GM23338 (cell line): ENCODE data around the gene ABCB11. TPM values are rescaled to one million over a fixed set of nuclear protein-coding genes. Genes with fewer than 3 reads are reported as not detected.

Experiments
- ATAC-seq: fragments of 200-7000 bp; cut with Tn5 transposase; 3 replicates; pipeline ENCODE4 v1.9.1; 2020
- DNase-seq: peaks from one replicate; pipeline ENCODE4 v3.0.0-alpha.2; 2015; ENCODE audit warnings: low spot score
- H2AFZ ChIP-seq: fragments of 200-600 bp; sonication (generic); 2 replicates; pipeline ENCODE4 v1.8.0; 2016; ENCODE audit warnings: antibody characterized with exemption, mild to moderate bottlenecking, moderate library complexity
- H3F3A ChIP-seq: fragments of 200-600 bp; sonication (generic); replicated peaks from 2 replicates; pipeline ENCODE4 v1.8.0; 2017; ENCODE audit warnings: antibody characterized with exemption, mixed run types, low read depth
- H3K27ac ChIP-seq: fragments of 200-600 bp; sonication (generic); 2 replicates; pipeline ENCODE4 v1.6.1; 2016; ENCODE audit warnings: low read depth
- H3K27me3 ChIP-seq: fragments of 200-600 bp; sonication (generic); 2 replicates; pipeline ENCODE4 v1.8.0; 2016; ENCODE audit warnings: mild to moderate bottlenecking, mixed run types, moderate library complexity; ENCODE audit not compliant: insufficient read depth
- H3K36me3 ChIP-seq: fragments of 200-600 bp; sonication (generic); 2 replicates; pipeline ENCODE4 v1.8.0; 2016; ENCODE audit warnings: mild to moderate bottlenecking; ENCODE audit not compliant: insufficient read depth
- H3K4me1 ChIP-seq: fragments of 200-600 bp; sonication (generic); 2 replicates; pipeline ENCODE4 v1.8.0; 2016; ENCODE audit warnings: mild to moderate bottlenecking, moderate library complexity; ENCODE audit not compliant: insufficient read depth
- H3K4me2 ChIP-seq: fragments of 200-600 bp; sonication (generic); 2 replicates; pipeline ENCODE4 v1.7.1; 2017; ENCODE audit warnings: mixed run types
- H3K4me3 ChIP-seq: fragments of 200-600 bp; sonication (generic); 2 replicates; pipeline ENCODE4 v1.6.1; 2016; ENCODE audit warnings: mixed run types
- H3K79me2 ChIP-seq: fragments of 200-600 bp; sonication (generic); replicated peaks from 2 replicates; pipeline ENCODE4 v1.8.0; 2017; ENCODE audit warnings: mild to moderate bottlenecking; ENCODE audit not compliant: insufficient read depth
- H3K9me2 ChIP-seq: fragments of 200-600 bp; sonication (generic); 2 replicates; pipeline ENCODE4 v1.8.0; 2017; ENCODE audit not compliant: insufficient read depth
- H4K20me1 ChIP-seq: fragments of 200-600 bp; sonication (generic); replicated peaks from 2 replicates; pipeline ENCODE4 v1.8.0; 2017; ENCODE audit warnings: mild to moderate bottlenecking; ENCODE audit not compliant: insufficient read depth
- H3K27ac Mint-ChIP-seq: 2 replicates; pipeline ENCODE4 v1.8.0; 2020; ENCODE audit warnings: inconsistent platforms, mild to moderate bottlenecking, moderate library complexity, mixed read lengths
- H3K27me3 Mint-ChIP-seq: 3 replicates; pipeline ENCODE4 v1.8.0; 2022; ENCODE audit warnings: low read depth, mild to moderate bottlenecking, moderate library complexity, mixed read lengths, inconsistent platforms; ENCODE audit not compliant: insufficient read depth, poor library complexity
- H3K36me3 Mint-ChIP-seq: 3 replicates; pipeline ENCODE4 v1.8.0; 2021; ENCODE audit warnings: low read depth, mild to moderate bottlenecking, inconsistent platforms, moderate library complexity, mixed read lengths
- H3K4me1 Mint-ChIP-seq: 3 replicates; pipeline ENCODE4 v1.8.0; 2020; ENCODE audit warnings: mild to moderate bottlenecking, inconsistent platforms, mixed read lengths
- H3K4me3 Mint-ChIP-seq: 3 replicates; pipeline ENCODE4 v1.8.0; 2021; ENCODE audit warnings: moderate library complexity, mild to moderate bottlenecking, inconsistent platforms, mixed read lengths
- H3K9me3 Mint-ChIP-seq: 3 replicates; pipeline ENCODE4 v1.8.0; 2020; ENCODE audit warnings: moderate library complexity, mild to moderate bottlenecking, inconsistent platforms, mixed read lengths
- CREB1 ChIP-seq: fragments of 250-450 bp; sonication (Bioruptor Pico); IDR thresholded peaks from 2 replicates; pipeline ENCODE4 v1.5.0; 2020; ENCODE audit warnings: low read depth, mild to moderate bottlenecking, moderate library complexity
- CTCF ChIP-seq, 2 experiments: fragments of 200-600 bp in 1 of 2; sonication (generic) in 1 of 2; conservative IDR thresholded peaks; 2 replicates each; pipeline versions ENCODE4 v1.5.1 to v1.6.1; 2016 to 2017; ENCODE audit warnings: antibody characterized with exemption in 2 of 2, low read depth in 2 of 2, mild to moderate bottlenecking in 2 of 2, moderate library complexity in 1 of 2
- EZH2 ChIP-seq: fragments of 200-600 bp; sonication (generic); IDR thresholded peaks from one replicate; pipeline ENCODE4 v1.8.0; 2017; ENCODE audit warnings: antibody characterized with exemption, mild to moderate bottlenecking, low read depth; ENCODE audit not compliant: unreplicated experiment
- JUNB ChIP-seq: IDR thresholded peaks from one replicate; pipeline ENCODE4 v1.6.1; 2016; ENCODE audit warnings: antibody characterized with exemption; ENCODE audit not compliant: unreplicated experiment
- POLR2AphosphoS5 ChIP-seq: IDR thresholded peaks from 2 replicates; pipeline ENCODE4 v1.6.1; 2016; ENCODE audit warnings: antibody characterized with exemption, low read depth
- REST ChIP-seq: IDR thresholded peaks from one replicate; pipeline ENCODE4 v1.6.1; 2018; ENCODE audit warnings: antibody characterized with exemption; ENCODE audit not compliant: unreplicated experiment
- ZNF114 ChIP-seq: fragments of 250-450 bp; sonication (Bioruptor Pico); IDR thresholded peaks from 2 replicates; pipeline ENCODE4 v1.5.0; 2020; ENCODE audit warnings: mild to moderate bottlenecking, moderate library complexity
- ZNF331 ChIP-seq: fragments of 250-450 bp; sonication (Bioruptor Pico); IDR thresholded peaks from 2 replicates; pipeline ENCODE4 v1.5.0; 2020; ENCODE audit warnings: low read depth, mild to moderate bottlenecking, moderate library complexity
- polyA plus RNA-seq: library from polyadenylated mRNA; unstranded; fragments of >200 nt; fragmentation: Nextera tagmentation; extraction: Ambion mirVana; gene quantifications from 2 replicates; pipeline ENCODE4 v1.2.1, GENCODE V29; 2016
- total RNA-seq: library from RNA; depleted of rRNA; stranded (reverse); fragments of >200 nt; shearing (Covaris generic); gene quantifications from 2 replicates; pipeline ENCODE4 v1.2.3, GENCODE V29; 2014

ABCB11 gene
- total and polyA plus RNA-seq, 2 experiments from 2014 or later = not detected

DNA sequence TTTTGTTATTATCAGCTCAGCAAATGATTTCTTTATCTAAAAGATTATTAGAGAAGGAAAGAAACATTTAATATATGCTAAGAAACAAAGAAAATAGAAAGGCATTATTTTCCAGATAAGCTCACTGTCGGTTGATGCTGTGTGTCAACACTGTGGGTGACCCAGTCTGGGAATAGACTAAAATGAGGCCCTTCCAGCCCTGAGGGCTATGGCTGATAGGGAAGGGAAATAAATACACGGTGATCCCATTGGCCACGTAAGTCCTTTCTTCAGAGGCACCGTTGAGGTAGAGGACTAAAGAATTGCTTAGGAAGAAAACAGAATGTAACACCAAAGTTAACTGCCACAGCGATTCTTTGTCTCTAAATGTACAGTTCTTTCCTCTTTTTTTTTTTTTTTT, 1.8 kb downstream of the ABCB11 start:
- H3K4me1 Mint-ChIP-seq = peaks cover 10% of the 10 kb centered on the region; the same call in 2 of the 3 replicates

More for the DNA sequence above, 1.8 kb downstream of the ABCB11 start:
- Histone ChIP-seq H3K79me2 (no peaks in the 10 kb centered on the region), H3K4me1 (no peaks in the 10 kb centered on the region), H3K9me2 (peaks cover 3% of the 10 kb centered on the region; the same call in 1 of the 2 replicates), H3K27ac (no peak overlapping the region), H4K20me1 (no peaks in the 10 kb centered on the region), H3K27me3 (no peaks in the 10 kb centered on the region), H2AFZ (0 out of 2 replicates have a peak overlapping the region, but pooled peaks have one; percentile 56), H3F3A (no peaks in the 10 kb centered on the region), H3K4me2 (no peak overlapping the region), H3K4me3 (no peak overlapping the region), H3K36me3 (no peaks in the 10 kb centered on the region)
- no peak for TF ChIP-seq ZNF331
- no peak for TF ChIP-seq JUNB
- TF ChIP-seq REST = no peak
- no peak for TF ChIP-seq CREB1 (CRISPR knock-in tag)
- TF ChIP-seq ZNF114 (CRISPR knock-in tag) = no peak
- no peak for TF ChIP-seq POLR2AphosphoS5
- TF ChIP-seq EZH2 = no peak
- no peak for TF ChIP-seq CTCF (conservative IDR thresholded peaks at IDR 0.05; ENCODE audit: low read depth in 2 of 2)
- ATAC-seq (no peak), DNase-seq (no peak)
- Mint-ChIP-seq H3K27ac (no peak overlapping the region), H3K9me3 (no peaks in the 10 kb centered on the region; the same call in 2 of the 3 replicates), H3K27me3 (no peaks in the 10 kb centered on the region), H3K4me3 (no peak overlapping the region), H3K36me3 (no peaks in the 10 kb centered on the region)
